Heart left ventricle (tissue), 16 donors: ENCODE results near the gene SIGLEC9. TPM values are rescaled to one million over a fixed set of nuclear protein-coding genes. Genes with fewer than 3 reads are reported as not detected.

Experiments
- ATAC-seq, 4 donors: fragments of 200-7000 bp; cut with Tn5 transposase; one replicate each; pipeline ENCODE4 v1.9.1; 2020 to 2022; ENCODE audit warnings: moderate library complexity in 4 of 4, mild to moderate bottlenecking in 3 of 4, moderate number of reproducible peaks in 1 of 4
- DNase-seq, 5 donors: peaks; one replicate each; pipeline ENCODE4 v3.0.0-alpha.2; 2020
- H3K27ac ChIP-seq, 12 donors: fragments of 200-600 bp; sonication (generic) in 4 of 12; one replicate each; pipeline versions ENCODE4 v1.5.0 to v1.8.0; 2016 to 2022; ENCODE audit warnings: mild to moderate bottlenecking in 2 of 12
- H3K27me3 ChIP-seq, 9 donors: fragments of 200-600 bp; sonication (generic) in 2 of 9; one replicate each; pipeline versions ENCODE4 v1.5.1 to v1.8.0; 2016 to 2022; ENCODE audit warnings: mild to moderate bottlenecking in 3 of 9
- H3K36me3 ChIP-seq, 9 donors: fragments of 200-600 bp; sonication (generic) in 2 of 9; one replicate each; pipeline versions ENCODE4 v1.5.0 to v1.8.0; 2018 to 2022; ENCODE audit warnings: mild to moderate bottlenecking in 2 of 9
- H3K4me1 ChIP-seq, 12 donors: fragments of 200-600 bp; sonication (generic) in 4 of 12; one replicate each; pipeline versions ENCODE4 v1.5.0 to v1.8.0; 2016 to 2022; ENCODE audit warnings: mild to moderate bottlenecking in 3 of 12
- H3K4me3 ChIP-seq, 12 donors: fragments of 200-600 bp; sonication (generic) in 4 of 12; one replicate each; pipeline versions ENCODE4 v1.5.0 to v1.8.0; 2017 to 2022; ENCODE audit warnings: mild to moderate bottlenecking in 9 of 12, moderate library complexity in 4 of 12
- H3K9me3 ChIP-seq, 12 donors: fragments of 200-600 bp; sonication (generic) in 4 of 12; one replicate each; pipeline versions ENCODE4 v1.5.0 to v1.8.0; 2016 to 2022; ENCODE audit warnings: mild to moderate bottlenecking in 1 of 12
- CTCF ChIP-seq, 12 donors: fragments of 200-600 bp; sonication (generic) in 4 of 12; IDR thresholded peaks; one replicate each; pipeline versions ENCODE4 v1.5.0 to v1.8.0; 2018 to 2022; ENCODE audit warnings: antibody characterized with exemption in 12 of 12, mild to moderate bottlenecking in 5 of 12
- POLR2A ChIP-seq, 2 donors: fragments of 450-650 bp; IDR thresholded peaks; one replicate each; pipeline ENCODE4 v1.6.1; 2017; ENCODE audit warnings: antibody characterized with exemption in 2 of 2, mild to moderate bottlenecking in 2 of 2, moderate library complexity in 2 of 2
- WGBS, 4 donors: extraction: QIAGEN DNeasy Blood & Tissue Kit in 2 of 4; methylation state at CpG; one replicate each; pipeline versions ENCODE4 v1.1.5 to v1.1.7; 2013 to 2018; 5-methylcytosine and 5-hydroxymethylcytosine counted together
- intact Hi-C, 10 donors: fragments of 100-400 bp; cut with DNase I; formaldehyde crosslinking; loops; one replicate each; pipeline versions ENCODE4 v1.11.1 to v1.14.2; 2022
- polyA plus RNA-seq, 2 donors: library from polyadenylated mRNA; stranded (reverse); fragments of 200-250 nt; gene quantifications; one replicate each; pipeline ENCODE4 v1.2.3, GENCODE V29; 2013
- total RNA-seq, 9 donors: library from RNA; depleted of rRNA in 2 of 9; stranded (reverse); fragments of >200 nt in 2 of 9; fragmentation: NEBNext Ultra II Directional in 3 of 9; extraction: Animal tissue kit (Norgen Biotek cat#: 25700) in 3 of 9; gene quantifications; one replicate each; pipeline versions ENCODE4 v1.1.0 to v1.2.4, GENCODE V29; 2016 to 2023
- donor health status: ischemic (EF 13 %, LVEDD 7.1; RV severe dilation, severe dysfunction).
- donor health status: healthy with polysubstance abuse.
- donor health status: DM: no; HTN: yes; CAD: no.
- donor health status: DM: no; HTN: no; CAD: no.
- donor health status: ischemic (EF 25% LVEDD 6.9; RV normal size, moderate dysfunction).
- donor health status: ischemic (EF 25% LVEDD 5.7; RV mildly dilated, moderate dysfunction).
- donor health status: healthy.
- donor health status: DM: yes; HTN: yes; CAD: no.
- donor health status: ischemic (EF 35%, LVEDD 5.7; RV mildly dilated, moderate dysfunction).
- donor health status: nonischemic (EF 11% LVEDD 7.7; RV severe dilation, severe dysfunction).
- donor health status: DM: yes; HTN: yes; CAD: no.
- donor health status: PGD.
- donor health status: ischemic (EF 29% LVEDD 5.4; RV normal size, mild dysfunction).
- donor health status: nonischemic (EF 23%, LVEDD 6.1; RV moderate dilation, normal function).

SIGLEC9 gene
- total and polyA plus RNA-seq, 11 donors, result 0.27 to 18.5 (median 1.7) TPM

GRCh38 chr19:51161867-51162496 is 37.3 kb downstream of the SIGLEC9 start:
- Histone ChIP-seq H3K27me3 (peaks cover 0 to 19% (median 0%) of the 10 kb centered on the region in 9 donors), H3K4me3 (no peak overlapping the region), H3K9me3 (no peaks in the 10 kb centered on the region), H3K36me3 (no peaks in the 10 kb centered on the region), H3K4me1 (peaks cover 0 to 8% (median 0%) of the 10 kb centered on the region in 12 donors), H3K27ac (no peak overlapping the region)
- no peak for DNase-seq
- intact Hi-C loops, result loop anchor here in 3 of 10 donors (10.0 kb wide), 2 partner anchors 137 to 147 kb away; partner anchors contain the start of genes KLK11 (in 2 of the 3) and KLK10 (in 1 of the 3)
- WGBS, 4 donors, result 78 to 91% (median 88%) methylated on average over 4 of the region's 4 CpGs
- ATAC-seq, result no peak
- no peak for TF ChIP-seq POLR2A (IDR thresholded peaks at IDR 0.05)
- TF ChIP-seq CTCF (IDR thresholded peaks at IDR 0.05), result no peak

- Histone ChIP-seq H3K4me3 (no peak overlapping the region), H3K9me3 (no peaks in the 10 kb centered on the region), H3K36me3 (no peaks in the 10 kb centered on the region), H3K27me3 (peaks cover 0 to 16% (median 0%) of the 10 kb centered on the region in 9 donors), H3K27ac (no peak overlapping the region), H3K4me1 (peaks cover 0 to 16% (median 0%) of the 10 kb centered on the region in 12 donors)
- TF ChIP-seq POLR2A (IDR thresholded peaks at IDR 0.05) (no peak), CTCF (IDR thresholded peaks at IDR 0.05) (no peak)
- WGBS, 4 donors, result 62 to 70% (median 68%) methylated on average over 3 of the region's 3 CpGs
- no peak for ATAC-seq
- intact Hi-C loops, result loop anchor here in 3 of 10 donors (10.0 kb wide), 2 partner anchors 138 to 148 kb away; partner anchors contain the start of genes KLK11 (in 2 of the 3) and KLK10 (in 1 of the 3)
- no peak for DNase-seq
These were observed 38.6 kb downstream of the SIGLEC9 start for GRCh38 chr19:51163257-51163656.

- H3K27me3 ChIP-seq, result peaks cover 0 to 18% (median 0%) of the 10 kb centered on the region in 9 donors
- TF ChIP-seq CTCF (IDR thresholded peaks at IDR 0.05), result no peak
- TF ChIP-seq POLR2A (IDR thresholded peaks at IDR 0.05), result no peak
- no peaks in the 10 kb centered on the region for H3K9me3 ChIP-seq
- no peak overlapping the region for H3K4me3 ChIP-seq
- no peak overlapping the region for H3K27ac ChIP-seq
- WGBS, 4 donors, result 73 to 80% (median 77%) methylated on average over 3 of the region's 3 CpGs
- H3K36me3 ChIP-seq, result no peaks in the 10 kb centered on the region
- ATAC-seq (no peak), DNase-seq (no peak)
- H3K4me1 ChIP-seq, result peaks cover 0 to 21% (median 0%) of the 10 kb centered on the region in 12 donors
- intact Hi-C loops, result loop anchor here in 3 of 10 donors (10.0 kb wide), 2 partner anchors 139 to 149 kb away; partner anchors contain the start of genes KLK11 (in 2 of the 3) and KLK10 (in 1 of the 3)
These were observed 39.5 kb downstream of the SIGLEC9 start for GRCh38 chr19:51164215-51164614.

GRCh38 chr19:51166846-51167490 is 42.3 kb downstream of the SIGLEC9 start:
- H3K4me1 ChIP-seq, result peaks cover 0 to 21% (median 0%) of the 10 kb centered on the region in 12 donors
- H3K36me3 ChIP-seq, result no peaks in the 10 kb centered on the region
- ATAC-seq (peak in 3 of 4 donors; percentile 56 to 78 (median 65)), DNase-seq (peak in 2 of 5 donors; percentile 41 to 42)
- intact Hi-C loops, result loop anchor here in 6 of 10 donors (5.0 to 10.0 kb wide), 4 partner anchors 142 to 235 kb away; partner anchors contain the start of genes KLK11 (in 2 of the 6) and KLK10 (in 1 of the 6)
- no peaks in the 10 kb centered on the region for H3K9me3 ChIP-seq
- H3K4me3 ChIP-seq, result peak overlapping the region in 1 of 12 donors; percentile 23
- H3K27me3 ChIP-seq, result peaks cover 0 to 17% (median 2%) of the 10 kb centered on the region in 9 donors
- WGBS, 4 donors, result 43 to 45% (median 44%) methylated on average over 6 to 9 of the region's 9 CpGs
- TF ChIP-seq POLR2A (IDR thresholded peaks at IDR 0.05), result no peak
- no peak for TF ChIP-seq CTCF (IDR thresholded peaks at IDR 0.05)
- H3K27ac ChIP-seq, result no peak overlapping the region
